ENCODE data around the gene KRT5. TPM values are rescaled to one million over a fixed set of nuclear protein-coding genes. Genes with fewer than 3 reads are reported as not detected.

The KRT5 gene
- polyA plus RNA-seq (ENCODE audit: insufficient read length in 10 of 10): 100 to 1,000 TPM in 2 of 10 donors, 1 to 10 TPM in 3, under 1 TPM in 4, not detected in 1; 0.43 to 538 (median 1.1) TPM
- long read RNA-seq, donor 1: 0 reads
- long read RNA-seq, donor 2: 0 reads
- long read RNA-seq, donor 3: 0 reads
- long read RNA-seq, donor 4: 0 reads
- long read RNA-seq, donor 5: 0 reads
- long read RNA-seq, donor 6: 0 reads
- long read RNA-seq, donor 7: 0 reads
- long read RNA-seq, donor 8, transcript KRT5-201 (9 exons, 2,531 nt): major isoform, 16 of 57 reads
- long read RNA-seq, donor 8, transcript KRT5-206 (5 exons, 809 nt): minor isoform, 5 of 57 reads
- long read RNA-seq, donor 8, partial matches to known transcripts: 32 of 57 reads
- long read RNA-seq, donor 8, other reads (novel, unspliced or antisense): 0 of 57 reads
- long read RNA-seq, donor 9: 0 reads

- DNase-seq: no peak
Observed at GRCh38 chr12:52519826-52520662, at the start of gene KRT5. Gene KRT5 (minus strand): TSS chr12:52520394. CDS start chr12:52520296, 98 bp downstream.

GRCh38 chr12:52568111-52568510 is 47.9 kb upstream of the KRT5 start:
- DNase-seq: no peak

- DNase-seq: no peak
Observed at GRCh38 chr12:52566847-52567291, 46.7 kb upstream of the KRT5 start.

DNA sequence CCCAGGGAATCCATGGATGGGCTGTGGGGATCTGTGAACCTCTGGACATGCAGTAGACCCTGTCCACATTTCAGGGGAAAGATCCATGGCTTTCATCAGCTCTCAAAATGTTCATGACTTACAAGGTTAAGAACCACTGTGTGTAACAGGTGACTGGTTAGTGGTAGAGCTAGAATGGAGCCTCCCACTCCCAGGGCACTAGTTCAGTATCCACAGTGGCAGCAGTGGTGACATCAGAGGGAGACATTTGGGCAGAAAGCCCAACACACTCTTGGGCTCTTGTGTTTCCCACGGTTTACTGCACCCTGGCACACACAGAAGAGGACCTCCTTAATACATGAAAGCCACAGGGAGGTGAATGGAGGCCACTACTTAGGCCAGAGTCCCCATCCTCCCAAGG is 44.4 kb upstream of the KRT5 start:
- no peak for DNase-seq

GRCh38 chr12:52561880-52562449 is 41.8 kb upstream of the KRT5 start:
- DNase-seq: no peak

DNA sequence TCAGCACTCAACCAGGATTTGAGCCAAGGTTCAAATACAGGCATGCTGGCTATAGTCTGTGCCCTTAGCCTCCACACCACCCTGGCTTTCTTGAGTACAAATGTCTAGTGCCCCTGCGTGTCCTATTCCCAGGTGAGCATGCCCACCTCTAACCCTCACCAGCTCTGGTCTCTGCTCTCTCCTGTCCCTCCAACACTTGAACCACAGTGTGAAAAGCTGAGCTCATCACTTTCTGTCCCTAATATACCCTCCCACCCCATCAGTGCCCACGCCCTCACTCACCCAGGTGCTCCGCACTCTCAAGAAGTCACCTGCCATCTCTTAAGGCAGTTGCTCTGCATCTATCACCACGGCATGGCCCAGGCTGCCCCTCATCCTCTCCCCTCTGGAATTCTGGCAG is 39.8 kb upstream of the KRT5 start:
- DNase-seq: no peak

- peak in 1 of 3 donors; percentile 49 for DNase-seq
Observed at GRCh38 chr12:52558781-52559445, 38.7 kb upstream of the KRT5 start.

- no peak for DNase-seq
Observed at GRCh38 chr12:52557476-52557875, 37.3 kb upstream of the KRT5 start.

DNA sequence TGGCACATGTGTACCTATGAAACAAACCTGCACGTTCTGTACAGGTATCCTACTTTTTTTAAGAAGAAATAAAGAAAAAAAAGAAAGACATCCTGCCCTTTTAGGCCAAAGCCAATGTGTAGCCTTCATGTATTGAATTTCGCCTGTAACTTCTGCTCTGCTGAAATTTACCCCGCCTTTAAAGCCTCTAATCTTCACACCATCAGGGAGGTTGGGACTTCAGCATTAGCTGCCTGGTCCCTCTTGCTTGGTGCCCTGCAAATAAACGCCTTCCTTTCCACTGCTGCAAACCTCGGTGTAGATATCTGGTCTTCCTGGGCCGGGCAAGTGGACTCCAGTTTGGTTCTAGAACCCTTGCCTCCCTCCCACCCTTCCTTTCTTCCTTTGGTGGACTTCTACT is 35.4 kb upstream of the KRT5 start:
- DNase-seq: no peak

GRCh38 chr12:52552681-52553195 is 32.5 kb upstream of the KRT5 start, which contains the start of gene KRT71:
Gene KRT71 (minus strand): TSS chr12:52553145. CDS start chr12:52553077, 68 bp downstream.
- DNase-seq: no peak

- no peak for DNase-seq
Observed at GRCh38 chr12:52552055-52552454, 31.9 kb upstream of the KRT5 start.

DNA sequence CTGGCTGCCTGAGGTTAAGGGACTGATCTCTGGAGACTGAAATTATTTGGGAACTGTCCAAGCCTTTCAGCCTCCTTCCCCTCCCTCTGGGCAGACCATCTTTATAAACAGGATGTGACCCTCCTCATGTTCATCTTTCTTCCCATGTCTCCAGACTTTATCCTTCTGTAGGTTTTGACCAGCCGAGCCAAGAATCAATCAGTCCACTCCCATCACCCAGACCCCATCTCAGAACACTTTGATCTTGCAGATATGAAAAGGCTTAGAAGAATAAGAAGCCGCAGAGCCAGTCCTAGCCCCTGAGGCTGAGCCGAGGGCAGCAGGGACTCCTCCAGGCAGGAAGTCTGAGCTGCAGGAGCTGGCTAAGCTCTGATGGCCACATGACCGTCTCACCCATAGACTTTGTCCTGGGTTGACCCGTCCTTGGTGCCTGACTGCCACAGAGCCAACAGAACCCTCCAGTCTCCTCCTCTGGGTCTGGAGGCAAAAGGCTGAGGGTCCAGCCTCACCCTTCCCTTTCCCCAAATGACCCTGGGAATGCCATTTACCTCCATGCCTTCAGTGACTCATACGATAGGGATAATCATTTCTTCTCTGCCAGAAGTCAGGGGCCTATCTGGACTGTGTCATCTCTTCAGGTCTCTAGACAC is 31.1 kb upstream of the KRT5 start:
- DNase-seq: no peak

- no peak for DNase-seq
Observed at GRCh38 chr12:52546126-52546525, 25.9 kb upstream of the KRT5 start.

- no peak for DNase-seq
Observed at GRCh38 chr12:52543985-52544883, 24.0 kb upstream of the KRT5 start.

DNA sequence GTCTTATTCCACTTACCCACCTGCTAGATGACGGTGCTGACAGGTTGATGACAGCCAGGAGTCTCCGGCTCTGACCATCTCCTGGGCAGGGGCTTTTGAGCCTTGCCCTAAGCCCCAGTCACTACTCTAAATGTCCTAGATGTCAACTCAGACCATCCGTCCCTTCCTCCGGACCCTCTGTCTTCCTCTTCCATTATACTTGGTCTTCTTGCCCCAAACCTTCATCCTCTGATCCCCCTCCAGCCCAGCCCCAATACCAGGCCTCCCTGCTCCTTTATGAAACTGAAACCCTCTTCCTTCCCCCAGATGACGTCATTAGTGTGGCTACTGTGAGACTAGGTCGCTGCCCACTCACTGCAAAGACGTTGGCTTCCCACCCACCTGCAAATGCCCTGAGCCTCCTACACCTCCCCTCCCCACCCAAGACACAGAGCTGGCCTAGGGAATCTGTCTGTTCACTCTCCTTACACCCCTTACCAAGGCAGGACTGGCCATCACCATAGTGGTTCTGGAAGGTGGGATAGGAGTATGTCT is 22.7 kb upstream of the KRT5 start:
- no peak for DNase-seq

GRCh38 chr12:52542157-52542556 is 22.0 kb upstream of the KRT5 start:
- no peak for DNase-seq

DNA sequence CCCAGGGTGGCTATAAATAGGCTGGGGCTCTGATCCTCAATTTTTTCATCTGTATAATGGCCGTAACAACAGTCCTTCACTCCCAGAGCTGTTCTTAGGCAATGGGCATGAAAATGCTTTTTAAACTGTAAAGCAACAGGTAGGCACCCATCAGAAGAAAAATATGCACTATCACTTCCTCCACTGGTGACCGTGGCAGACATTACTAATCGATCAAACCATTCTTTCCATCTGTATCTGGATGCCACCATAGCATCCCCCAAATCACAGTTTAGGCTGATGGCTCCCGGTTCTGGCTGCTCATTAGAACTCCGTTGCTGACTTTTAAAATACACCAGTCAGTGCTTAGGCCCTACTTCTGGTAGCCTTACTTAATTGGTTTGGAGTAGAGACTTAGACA is 21.5 kb upstream of the KRT5 start:
- no peak for DNase-seq

- DNase-seq: no peak
Observed at GRCh38 chr12:52540531-52540930, 20.3 kb upstream of the KRT5 start.

DNA sequence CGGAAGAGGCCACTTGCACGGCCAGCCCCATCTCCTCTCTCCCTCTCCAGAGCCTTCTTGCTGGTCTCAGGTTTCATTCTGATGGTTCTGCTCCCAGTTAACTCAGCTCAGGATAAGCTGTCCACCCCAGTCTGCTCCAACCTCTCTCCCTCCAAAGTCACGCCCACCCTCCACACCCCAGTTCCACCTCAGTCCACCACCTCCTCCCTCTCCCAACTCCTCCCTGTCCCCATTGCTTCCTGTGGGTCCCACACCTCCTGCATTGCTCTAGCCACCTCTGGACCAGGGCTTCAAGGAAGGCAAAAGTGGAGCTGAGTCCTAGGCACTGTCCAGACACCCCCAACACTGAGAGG is 19.6 kb upstream of the KRT5 start:
- no peak for DNase-seq

Measured in muscle of back (tissue), 13 donors.